Fibroblast of the aortic adventitia (primary cell): ENCODE measurements around the gene C19orf38. TPM values are rescaled to one million over a fixed set of nuclear protein-coding genes. Genes with fewer than 3 reads are reported as not detected.

ENCODE experiments used
- DNase-seq: peaks from one replicate; pipeline ENCODE4 v3.0.0-alpha.2; 2010; ENCODE audit warnings: low read depth
- H3K4me3 ChIP-seq: 2 replicates; pipeline ENCODE4 v1.5.1; 2011; ENCODE audit warnings: low read depth, mild to moderate bottlenecking, control low read depth, low read length, moderate library complexity
- CTCF ChIP-seq: IDR thresholded peaks from 2 replicates; pipeline ENCODE4 v1.5.1; 2011; ENCODE audit warnings: mild to moderate bottlenecking, low read length, control low read depth, inconsistent platforms; ENCODE audit not compliant: insufficient read depth
- total RNA-seq: library from RNA; depleted of rRNA; stranded (reverse); fragments of >200 nt; gene quantifications from 2 replicates; pipeline ENCODE4 v1.2.3, GENCODE V29; 2012; ENCODE audit warnings: low replicate concordance

The C19orf38 gene
- total RNA-seq, 1 donor = 0.81 TPM

GRCh38 chr19:10896851-10897526 is 48.8 kb downstream of the C19orf38 start:
- no peak for DNase-seq
- TF ChIP-seq CTCF = no peak
- no peak overlapping the region for H3K4me3 ChIP-seq

GRCh38 chr19:10898633-10899032 is 50.4 kb downstream of the C19orf38 start:
- DNase-seq = no peak
- H3K4me3 ChIP-seq = no peak overlapping the region
- TF ChIP-seq CTCF = no peak

GRCh38 chr19:10899151-10899653 is 51.0 kb downstream of the C19orf38 start:
- no peak overlapping the region for H3K4me3 ChIP-seq
- no peak for TF ChIP-seq CTCF
- DNase-seq = no peak

GRCh38 chr19:10907925-10908324 is 59.7 kb downstream of the C19orf38 start:
- no peak overlapping the region for H3K4me3 ChIP-seq
- TF ChIP-seq CTCF = no peak
- DNase-seq = no peak

- TF ChIP-seq CTCF = no peak
- DNase-seq = no peak
Measured at GRCh38 chr19:10908380-10908960, 60.3 kb downstream of the C19orf38 start.

GRCh38 chr19:10911579-10912363 is 63.6 kb downstream of the C19orf38 start:
- no peak for TF ChIP-seq CTCF
- DNase-seq = no peak
- H3K4me3 ChIP-seq = no peak overlapping the region

More at GRCh38 chr19:10908380-10908960, 60.3 kb downstream of the C19orf38 start:
- H3K4me3 ChIP-seq = no peak overlapping the region
